ENCODE measurements around the gene FAM170A.

The FAM170A gene

GRCh38 chr5:119629339-119629738 lies at the start of gene FAM170A:
Gene FAM170A, plus strand, starts transcription at chr5:119629558. Its CDS starts 211 bp downstream, at chr5:119629769.
- H3K9me3 ChIP-seq (ENCODE audit: control insufficient read depth in 1 of 2, low read length in 2 of 2), result peaks cover 0 to 3% of the 10 kb centered on the region in 2 donors
- no peaks in the 10 kb centered on the region for H3K36me3 ChIP-seq (ENCODE audit: control insufficient read depth in 1 of 2, insufficient read depth in 2 of 2, low read length in 2 of 2)
- H3K27me3 ChIP-seq (ENCODE audit: low read depth, low read length), result no peaks in the 10 kb centered on the region
- no peak within 1 kb of the TSS for H3K4me3 ChIP-seq (ENCODE audit: low read depth in 1 of 2, low read length in 2 of 2)
- no peak within 1 kb of the TSS for H3K27ac ChIP-seq (ENCODE audit: low read length)
- H3K4me1 ChIP-seq (ENCODE audit: control insufficient read depth in 1 of 2, insufficient read depth in 2 of 2, low read length in 2 of 2), result no peaks in the 10 kb centered on the region

- Histone ChIP-seq H3K27me3 (ENCODE audit: low read depth, low read length) (no peaks in the 10 kb centered on the region), H3K4me1 (ENCODE audit: control insufficient read depth in 1 of 2, insufficient read depth in 2 of 2, low read length in 2 of 2) (no peaks in the 10 kb centered on the region), H3K36me3 (ENCODE audit: control insufficient read depth in 1 of 2, insufficient read depth in 2 of 2, low read length in 2 of 2) (no peaks in the 10 kb centered on the region), H3K27ac (ENCODE audit: low read length) (no peak overlapping the region), H3K9me3 (ENCODE audit: control insufficient read depth in 1 of 2, low read length in 2 of 2) (no peaks in the 10 kb centered on the region), H3K4me3 (ENCODE audit: low read depth in 1 of 2, low read length in 2 of 2) (no peak overlapping the region)
Measured at GRCh38 chr5:119582987-119583386, 46.4 kb upstream of the FAM170A start.

- Histone ChIP-seq H3K4me1 (ENCODE audit: control insufficient read depth in 1 of 2, insufficient read depth in 2 of 2, low read length in 2 of 2) (no peaks in the 10 kb centered on the region), H3K9me3 (ENCODE audit: control insufficient read depth in 1 of 2, low read length in 2 of 2) (no peaks in the 10 kb centered on the region), H3K27ac (ENCODE audit: low read length) (no peak overlapping the region), H3K27me3 (ENCODE audit: low read depth, low read length) (no peaks in the 10 kb centered on the region), H3K36me3 (ENCODE audit: control insufficient read depth in 1 of 2, insufficient read depth in 2 of 2, low read length in 2 of 2) (no peaks in the 10 kb centered on the region), H3K4me3 (ENCODE audit: low read depth in 1 of 2, low read length in 2 of 2) (no peak overlapping the region)
Measured at GRCh38 chr5:119583684-119584083, 45.7 kb upstream of the FAM170A start.

GRCh38 chr5:119596046-119596445 lies 33.3 kb upstream of the FAM170A start:
- Histone ChIP-seq H3K27ac (ENCODE audit: low read length) (no peak overlapping the region), H3K4me3 (ENCODE audit: low read depth in 1 of 2, low read length in 2 of 2) (no peak overlapping the region), H3K4me1 (ENCODE audit: control insufficient read depth in 1 of 2, insufficient read depth in 2 of 2, low read length in 2 of 2) (no peaks in the 10 kb centered on the region), H3K9me3 (ENCODE audit: control insufficient read depth in 1 of 2, low read length in 2 of 2) (peaks cover 0 to 8% of the 10 kb centered on the region in 2 donors), H3K36me3 (ENCODE audit: control insufficient read depth in 1 of 2, insufficient read depth in 2 of 2, low read length in 2 of 2) (no peaks in the 10 kb centered on the region), H3K27me3 (ENCODE audit: low read depth, low read length) (no peaks in the 10 kb centered on the region)

- H3K4me3 ChIP-seq (ENCODE audit: low read depth in 1 of 2, low read length in 2 of 2), result no peak overlapping the region
- no peaks in the 10 kb centered on the region for H3K4me1 ChIP-seq (ENCODE audit: control insufficient read depth in 1 of 2, insufficient read depth in 2 of 2, low read length in 2 of 2)
- H3K27me3 ChIP-seq (ENCODE audit: low read depth, low read length), result no peaks in the 10 kb centered on the region
- no peaks in the 10 kb centered on the region for H3K36me3 ChIP-seq (ENCODE audit: control insufficient read depth in 1 of 2, insufficient read depth in 2 of 2, low read length in 2 of 2)
- H3K9me3 ChIP-seq (ENCODE audit: control insufficient read depth in 1 of 2, low read length in 2 of 2), result no peaks in the 10 kb centered on the region
- H3K27ac ChIP-seq (ENCODE audit: low read length), result no peak overlapping the region
Measured at GRCh38 chr5:119597728-119598298, 31.5 kb upstream of the FAM170A start.

GRCh38 chr5:119613937-119614336 lies 15.4 kb upstream of the FAM170A start:
- Histone ChIP-seq H3K27ac (ENCODE audit: low read length) (no peak overlapping the region), H3K27me3 (ENCODE audit: low read depth, low read length) (no peaks in the 10 kb centered on the region), H3K36me3 (ENCODE audit: control insufficient read depth in 1 of 2, insufficient read depth in 2 of 2, low read length in 2 of 2) (no peaks in the 10 kb centered on the region), H3K9me3 (ENCODE audit: control insufficient read depth in 1 of 2, low read length in 2 of 2) (no peaks in the 10 kb centered on the region), H3K4me1 (ENCODE audit: control insufficient read depth in 1 of 2, insufficient read depth in 2 of 2, low read length in 2 of 2) (no peaks in the 10 kb centered on the region), H3K4me3 (ENCODE audit: low read depth in 1 of 2, low read length in 2 of 2) (no peak overlapping the region)

- no peak overlapping the region for H3K4me3 ChIP-seq (ENCODE audit: low read depth in 1 of 2, low read length in 2 of 2)
- H3K9me3 ChIP-seq (ENCODE audit: control insufficient read depth in 1 of 2, low read length in 2 of 2), result no peaks in the 10 kb centered on the region
- H3K4me1 ChIP-seq (ENCODE audit: control insufficient read depth in 1 of 2, insufficient read depth in 2 of 2, low read length in 2 of 2), result no peaks in the 10 kb centered on the region
- no peaks in the 10 kb centered on the region for H3K27me3 ChIP-seq (ENCODE audit: low read depth, low read length)
- H3K36me3 ChIP-seq (ENCODE audit: control insufficient read depth in 1 of 2, insufficient read depth in 2 of 2, low read length in 2 of 2), result no peaks in the 10 kb centered on the region
- H3K27ac ChIP-seq (ENCODE audit: low read length), result no peak overlapping the region
Measured at GRCh38 chr5:119614838-119615237, 14.5 kb upstream of the FAM170A start.

- Histone ChIP-seq H3K36me3 (ENCODE audit: control insufficient read depth in 1 of 2, insufficient read depth in 2 of 2, low read length in 2 of 2) (no peaks in the 10 kb centered on the region), H3K27me3 (ENCODE audit: low read depth, low read length) (no peaks in the 10 kb centered on the region), H3K27ac (ENCODE audit: low read length) (no peak overlapping the region), H3K9me3 (ENCODE audit: control insufficient read depth in 1 of 2, low read length in 2 of 2) (peaks cover 0 to 9% of the 10 kb centered on the region in 2 donors), H3K4me1 (ENCODE audit: control insufficient read depth in 1 of 2, insufficient read depth in 2 of 2, low read length in 2 of 2) (no peaks in the 10 kb centered on the region), H3K4me3 (ENCODE audit: low read depth in 1 of 2, low read length in 2 of 2) (no peak overlapping the region)
Measured at GRCh38 chr5:119626086-119626485, 3.3 kb upstream of the FAM170A start.

GRCh38 chr5:119630752-119631440 lies 1.5 kb downstream of the FAM170A start:
- Histone ChIP-seq H3K4me3 (ENCODE audit: low read depth in 1 of 2, low read length in 2 of 2) (no peak overlapping the region), H3K27ac (ENCODE audit: low read length) (no peak overlapping the region), H3K27me3 (ENCODE audit: low read depth, low read length) (no peaks in the 10 kb centered on the region), H3K4me1 (ENCODE audit: control insufficient read depth in 1 of 2, insufficient read depth in 2 of 2, low read length in 2 of 2) (no peaks in the 10 kb centered on the region), H3K36me3 (ENCODE audit: control insufficient read depth in 1 of 2, insufficient read depth in 2 of 2, low read length in 2 of 2) (no peaks in the 10 kb centered on the region), H3K9me3 (ENCODE audit: control insufficient read depth in 1 of 2, low read length in 2 of 2) (peaks cover 0 to 3% of the 10 kb centered on the region in 2 donors)

- no peak overlapping the region for H3K27ac ChIP-seq (ENCODE audit: low read length)
- no peaks in the 10 kb centered on the region for H3K4me1 ChIP-seq (ENCODE audit: control insufficient read depth in 1 of 2, insufficient read depth in 2 of 2, low read length in 2 of 2)
- no peak overlapping the region for H3K4me3 ChIP-seq (ENCODE audit: low read depth in 1 of 2, low read length in 2 of 2)
- peaks cover 0 to 3% of the 10 kb centered on the region in 2 donors for H3K9me3 ChIP-seq (ENCODE audit: control insufficient read depth in 1 of 2, low read length in 2 of 2)
- H3K27me3 ChIP-seq (ENCODE audit: low read depth, low read length), result no peaks in the 10 kb centered on the region
- no peaks in the 10 kb centered on the region for H3K36me3 ChIP-seq (ENCODE audit: control insufficient read depth in 1 of 2, insufficient read depth in 2 of 2, low read length in 2 of 2)
Measured at GRCh38 chr5:119631660-119632059, 2.3 kb downstream of the FAM170A start.

GRCh38 chr5:119651486-119651885 lies 22.1 kb downstream of the FAM170A start:
- Histone ChIP-seq H3K27me3 (ENCODE audit: low read depth, low read length) (no peaks in the 10 kb centered on the region), H3K4me3 (ENCODE audit: low read depth in 1 of 2, low read length in 2 of 2) (no peak overlapping the region), H3K9me3 (ENCODE audit: control insufficient read depth in 1 of 2, low read length in 2 of 2) (no peaks in the 10 kb centered on the region), H3K27ac (ENCODE audit: low read length) (no peak overlapping the region), H3K36me3 (ENCODE audit: control insufficient read depth in 1 of 2, insufficient read depth in 2 of 2, low read length in 2 of 2) (no peaks in the 10 kb centered on the region), H3K4me1 (ENCODE audit: control insufficient read depth in 1 of 2, insufficient read depth in 2 of 2, low read length in 2 of 2) (no peaks in the 10 kb centered on the region)

- Histone ChIP-seq H3K27me3 (ENCODE audit: low read depth, low read length) (no peaks in the 10 kb centered on the region), H3K4me3 (ENCODE audit: low read depth in 1 of 2, low read length in 2 of 2) (no peak overlapping the region), H3K9me3 (ENCODE audit: control insufficient read depth in 1 of 2, low read length in 2 of 2) (no peaks in the 10 kb centered on the region), H3K27ac (ENCODE audit: low read length) (no peak overlapping the region), H3K4me1 (ENCODE audit: control insufficient read depth in 1 of 2, insufficient read depth in 2 of 2, low read length in 2 of 2) (no peaks in the 10 kb centered on the region), H3K36me3 (ENCODE audit: control insufficient read depth in 1 of 2, insufficient read depth in 2 of 2, low read length in 2 of 2) (no peaks in the 10 kb centered on the region)
Measured at GRCh38 chr5:119655061-119655460, 25.7 kb downstream of the FAM170A start.
